Karpas-422 (cell line): ENCODE measurements around the gene LTC4S. TPM values are rescaled to one million over a fixed set of nuclear protein-coding genes. Genes with fewer than 3 reads are reported as not detected.

Experiments used
- DNase-seq: peaks from one replicate; pipeline ENCODE4 v3.0.0-alpha.2; 2015
- H2AFZ ChIP-seq: fragments of 200-600 bp; sonication (generic); 2 replicates; pipeline ENCODE4 v1.6.1; 2014; ENCODE audit warnings: antibody characterized with exemption, low read length, mixed read lengths
- H3K27ac ChIP-seq: fragments of 200-600 bp; sonication (generic); 2 replicates; pipeline ENCODE4 v1.5.1; 2014; ENCODE audit warnings: mild to moderate bottlenecking, low read length, moderate library complexity
- H3K27me3 ChIP-seq: fragments of 200-600 bp; sonication (generic); 2 replicates; pipeline ENCODE4 v1.6.1; 2014; ENCODE audit warnings: low read length, mixed read lengths
- H3K36me3 ChIP-seq: fragments of 200-600 bp; sonication (generic); 2 replicates; pipeline ENCODE4 v1.6.1; 2014; ENCODE audit warnings: low read length, mixed read lengths; ENCODE audit not compliant: insufficient read depth
- H3K4me1 ChIP-seq: fragments of 200-600 bp; sonication (generic); 2 replicates; pipeline ENCODE4 v1.6.1; 2014; ENCODE audit warnings: mild to moderate bottlenecking, low read length, mixed read lengths
- H3K4me2 ChIP-seq: fragments of 200-600 bp; sonication (generic); 2 replicates; pipeline ENCODE4 v1.6.1; 2014; ENCODE audit warnings: low read length, low read depth, mild to moderate bottlenecking; ENCODE audit not compliant: poor library complexity, severe bottlenecking
- H3K4me3 ChIP-seq: fragments of 200-600 bp; sonication (generic); 2 replicates; pipeline ENCODE4 v1.5.1; 2014; ENCODE audit warnings: mild to moderate bottlenecking, antibody characterized with exemption, low read length, mixed read lengths
- H3K79me2 ChIP-seq: fragments of 200-600 bp; sonication (generic); 2 replicates; pipeline ENCODE4 v1.6.1; 2014; ENCODE audit warnings: mild to moderate bottlenecking, low read length, mixed read lengths
- H3K9ac ChIP-seq: fragments of 200-600 bp; sonication (generic); 2 replicates; pipeline ENCODE4 v1.6.0; 2014; ENCODE audit warnings: low read length
- H3K9me2 ChIP-seq: fragments of 200-600 bp; sonication (generic), shearing (Covaris generic); replicated peaks from 2 replicates; pipeline ENCODE4 v1.6.0; 2014; ENCODE audit warnings: mild to moderate bottlenecking, low read length, moderate library complexity; ENCODE audit not compliant: insufficient read depth
- H3K9me3 ChIP-seq: fragments of 300-700, 200-600 bp; sonication (generic); 2 replicates; pipeline ENCODE4 v1.6.1; 2014; ENCODE audit warnings: low read length, mixed read lengths
- H4K20me1 ChIP-seq: fragments of 200-600 bp; sonication (generic); 2 replicates; pipeline ENCODE4 v1.6.1; 2014; ENCODE audit warnings: mild to moderate bottlenecking, antibody characterized with exemption, low read length, low read depth; ENCODE audit not compliant: insufficient read depth
- total RNA-seq: library from RNA; depleted of rRNA; stranded (reverse); fragments of >200 nt; shearing (Covaris generic); gene quantifications from 2 replicates; pipeline ENCODE4 v1.2.3, GENCODE V29; 2014; ENCODE audit warnings: low replicate concordance

LTC4S gene
- total RNA-seq, 1 experiment from 2014 or later = not detected

DNA sequence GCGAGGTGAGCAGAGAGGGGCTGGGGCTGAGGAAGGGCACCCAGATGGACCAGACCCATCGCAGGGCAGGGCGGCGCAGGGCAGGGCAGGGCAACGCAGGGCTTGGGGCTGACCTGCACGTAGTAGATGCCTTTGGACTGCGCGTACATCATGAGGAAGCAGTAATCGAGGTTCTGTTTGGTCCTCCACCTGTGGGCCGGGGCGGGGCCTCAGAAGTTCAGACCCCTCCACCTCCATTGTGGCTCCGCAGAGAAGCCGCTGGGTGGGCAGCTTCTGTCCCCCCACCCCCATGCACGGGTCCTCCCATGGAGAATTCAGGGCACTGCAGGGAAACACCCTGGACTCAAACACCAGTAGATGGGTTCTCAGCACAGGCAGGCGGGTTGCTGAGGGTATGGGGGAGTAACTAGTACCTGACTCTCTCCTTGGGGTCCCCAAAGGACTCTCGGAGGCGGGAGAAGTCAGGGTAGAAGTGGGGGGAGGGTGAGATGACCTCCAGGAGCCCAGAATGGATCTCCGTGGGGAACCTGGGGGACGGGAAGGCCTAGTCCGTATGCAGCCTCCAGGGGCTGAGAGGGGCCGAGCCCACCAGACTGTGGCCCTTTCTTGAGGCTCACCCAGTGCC, 6.4 kb downstream of the LTC4S start:
- H3K4me3 ChIP-seq = no peak overlapping the region
- no peaks in the 10 kb centered on the region for H3K27me3 ChIP-seq
- H2AFZ ChIP-seq = no peak overlapping the region
- H3K36me3 ChIP-seq = no peaks in the 10 kb centered on the region
- H3K4me2 ChIP-seq = no peak overlapping the region
- H3K79me2 ChIP-seq = peaks cover 5% of the 10 kb centered on the region
- no peaks in the 10 kb centered on the region for H3K9me3 ChIP-seq
- H4K20me1 ChIP-seq = peaks cover 9% of the 10 kb centered on the region; the same call in 1 of the 2 replicates
- no peaks in the 10 kb centered on the region for H3K9me2 ChIP-seq
- H3K9ac ChIP-seq = no peak overlapping the region
- no peak overlapping the region for H3K27ac ChIP-seq
- H3K4me1 ChIP-seq = peaks cover 39% of the 10 kb centered on the region
- no peak for DNase-seq

GRCh38 chr5:179800696-179801201, 7.0 kb downstream of the LTC4S start:
- H3K9ac ChIP-seq = no peak overlapping the region
- H3K4me3 ChIP-seq = no peak overlapping the region
- no peak overlapping the region for H2AFZ ChIP-seq
- H3K9me3 ChIP-seq = no peaks in the 10 kb centered on the region
- no peaks in the 10 kb centered on the region for H3K27me3 ChIP-seq
- no peaks in the 10 kb centered on the region for H3K36me3 ChIP-seq
- H3K4me1 ChIP-seq = peaks cover 38% of the 10 kb centered on the region
- DNase-seq = no peak
- no peak overlapping the region for H3K4me2 ChIP-seq
- H4K20me1 ChIP-seq = peaks cover 9% of the 10 kb centered on the region; the same call in 1 of the 2 replicates
- no peak overlapping the region for H3K27ac ChIP-seq
- no peaks in the 10 kb centered on the region for H3K9me2 ChIP-seq
- peaks cover 9% of the 10 kb centered on the region for H3K79me2 ChIP-seq

DNA sequence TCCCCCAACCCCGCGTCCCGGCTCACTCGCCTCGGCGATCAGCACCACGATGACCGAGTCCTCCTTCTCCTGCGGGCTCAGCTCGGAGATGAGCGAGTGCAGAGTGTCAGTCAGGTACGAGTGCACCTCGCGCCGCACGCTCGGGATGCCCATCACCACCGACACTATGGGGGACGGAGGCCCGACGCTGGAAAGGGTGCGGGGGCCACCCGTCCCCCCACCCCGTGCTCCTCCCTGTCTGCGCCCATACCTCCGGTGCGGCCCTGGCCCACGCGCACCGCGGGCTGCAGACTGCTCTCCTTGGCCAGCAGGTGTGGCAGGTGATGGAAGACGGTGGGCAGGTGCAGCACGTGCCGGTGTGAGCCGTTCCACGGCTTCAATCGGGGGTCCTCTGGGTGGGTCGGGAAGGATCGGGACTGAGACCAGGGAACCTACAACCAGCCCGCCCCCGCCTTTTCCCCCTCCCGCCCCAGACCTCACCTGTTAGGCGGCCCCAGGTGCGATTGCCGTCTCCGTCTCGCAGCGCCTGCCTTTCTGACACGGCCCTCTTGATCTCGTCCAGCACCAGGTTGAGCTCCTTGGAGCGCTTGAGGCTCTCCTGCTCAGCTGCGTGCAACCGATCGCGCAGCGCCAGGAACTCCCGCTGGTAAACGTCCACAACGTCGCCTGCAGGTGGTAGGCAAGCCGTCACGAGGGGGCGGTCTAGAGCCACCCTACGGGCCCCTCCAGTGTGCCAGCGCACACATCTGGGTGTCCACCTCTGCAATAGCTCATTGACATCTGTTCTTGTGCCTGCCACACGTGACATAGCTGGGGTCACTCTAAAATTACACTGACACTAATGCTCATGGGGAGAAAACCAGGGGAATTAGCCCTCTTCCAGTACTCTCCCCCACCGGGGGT, 7.8 kb downstream of the LTC4S start:
- no peaks in the 10 kb centered on the region for H3K36me3 ChIP-seq
- no peak overlapping the region for H2AFZ ChIP-seq
- no peak overlapping the region for H3K4me3 ChIP-seq
- no peaks in the 10 kb centered on the region for H3K27me3 ChIP-seq
- peak; percentile 90 for DNase-seq
- peaks cover 9% of the 10 kb centered on the region for H3K79me2 ChIP-seq
- no peak overlapping the region for H3K4me2 ChIP-seq
- no peaks in the 10 kb centered on the region for H3K9me3 ChIP-seq
- H3K9ac ChIP-seq = no peak overlapping the region
- H4K20me1 ChIP-seq = peaks cover 9% of the 10 kb centered on the region; the same call in 1 of the 2 replicates
- H3K9me2 ChIP-seq = no peaks in the 10 kb centered on the region
- peaks cover 33% of the 10 kb centered on the region for H3K4me1 ChIP-seq
- no peak overlapping the region for H3K27ac ChIP-seq

- Histone ChIP-seq H3K9ac (no peak overlapping the region), H3K9me3 (no peaks in the 10 kb centered on the region), H3K27me3 (no peaks in the 10 kb centered on the region), H3K27ac (no peak overlapping the region), H3K36me3 (no peaks in the 10 kb centered on the region), H3K4me1 (peaks cover 30% of the 10 kb centered on the region), H3K79me2 (peaks cover 9% of the 10 kb centered on the region), H4K20me1 (peaks cover 9% of the 10 kb centered on the region; the same call in 1 of the 2 replicates), H3K9me2 (no peaks in the 10 kb centered on the region), H2AFZ (no peak overlapping the region), H3K4me3 (no peak overlapping the region), H3K4me2 (no peak overlapping the region)
- no peak for DNase-seq
Measured at GRCh38 chr5:179802207-179802883, 8.6 kb downstream of the LTC4S start.

GRCh38 chr5:179802950-179803562, 9.3 kb downstream of the LTC4S start:
- H3K27ac ChIP-seq = no peak overlapping the region

GRCh38 chr5:179803651-179804554, 10.1 kb downstream of the LTC4S start:
- H3K4me2 ChIP-seq = peak overlapping the region; percentile 80
- H3K9me2 ChIP-seq = no peaks in the 10 kb centered on the region
- no peaks in the 10 kb centered on the region for H3K27me3 ChIP-seq
- no peaks in the 10 kb centered on the region for H3K36me3 ChIP-seq
- peaks cover 30% of the 10 kb centered on the region for H3K4me1 ChIP-seq
- DNase-seq = peak; percentile 55
- H4K20me1 ChIP-seq = peaks cover 9% of the 10 kb centered on the region; the same call in 1 of the 2 replicates
- H3K9me3 ChIP-seq = no peaks in the 10 kb centered on the region
- no peak overlapping the region for H3K27ac ChIP-seq
- peaks cover 16% of the 10 kb centered on the region for H3K79me2 ChIP-seq
- H3K4me3 ChIP-seq = no peak overlapping the region; the same call in 1 of the 2 replicates
- no peak overlapping the region for H2AFZ ChIP-seq
- H3K9ac ChIP-seq = peak overlapping the region; percentile 39; the same call in 1 of the 2 replicates

More at GRCh38 chr5:179802950-179803562, 9.3 kb downstream of the LTC4S start:
- Histone ChIP-seq H3K9me2 (no peaks in the 10 kb centered on the region), H3K9me3 (no peaks in the 10 kb centered on the region), H3K9ac (no peak overlapping the region), H2AFZ (no peak overlapping the region), H3K27me3 (no peaks in the 10 kb centered on the region), H4K20me1 (peaks cover 9% of the 10 kb centered on the region; the same call in 1 of the 2 replicates), H3K4me1 (peaks cover 30% of the 10 kb centered on the region), H3K4me3 (no peak overlapping the region), H3K79me2 (peaks cover 12% of the 10 kb centered on the region), H3K36me3 (no peaks in the 10 kb centered on the region), H3K4me2 (no peak overlapping the region)
- no peak for DNase-seq

DNA sequence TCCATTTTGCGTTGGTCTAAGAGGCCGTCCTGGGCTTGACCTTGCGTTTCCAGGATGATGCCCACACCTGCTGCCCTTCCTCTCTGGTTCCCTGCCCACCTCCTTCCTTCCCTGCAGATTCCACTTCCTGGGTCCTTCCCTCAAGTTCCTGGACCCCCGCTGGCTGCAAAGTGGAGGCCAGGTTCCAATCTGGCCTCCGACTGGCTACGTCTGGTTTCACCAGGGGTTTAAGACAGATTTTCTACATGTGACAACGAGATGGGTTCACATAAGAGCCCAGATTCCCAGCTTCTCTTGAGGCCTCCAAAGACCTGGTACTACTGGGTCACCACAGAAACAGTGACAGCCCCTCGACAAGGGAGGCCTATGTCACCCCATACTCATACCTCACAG, 10.8 kb downstream of the LTC4S start:
- Histone ChIP-seq H2AFZ (no peak overlapping the region), H3K79me2 (peaks cover 16% of the 10 kb centered on the region), H4K20me1 (peaks cover 9% of the 10 kb centered on the region; the same call in 1 of the 2 replicates), H3K4me1 (peaks cover 30% of the 10 kb centered on the region), H3K9me3 (no peaks in the 10 kb centered on the region), H3K9ac (peak overlapping the region; percentile 95), H3K4me3 (peak overlapping the region; percentile 89; the same call in 1 of the 2 replicates), H3K27me3 (no peaks in the 10 kb centered on the region), H3K9me2 (no peaks in the 10 kb centered on the region), H3K27ac (no peak overlapping the region), H3K4me2 (peak overlapping the region; percentile 80), H3K36me3 (no peaks in the 10 kb centered on the region)
- DNase-seq = no peak
